HEK293T (cell line): Measurements from ENCODE around the gene SRRM3.

Source experiments
- BHLHE40 ChIP-seq: fragments of 450-650 bp; IDR thresholded peaks from 2 replicates; pipeline ENCODE4 v1.6.1; 2016; ENCODE audit warnings: mild to moderate bottlenecking, moderate library complexity, borderline replicate concordance
- CTBP1 ChIP-seq: fragments of 450-650 bp; IDR thresholded peaks from 2 replicates; pipeline ENCODE4 v1.6.1; 2016; ENCODE audit warnings: borderline replicate concordance
- ELF4 ChIP-seq: fragments of 450-650 bp; IDR thresholded peaks from 2 replicates; pipeline ENCODE4 v1.6.1; 2017; ENCODE audit warnings: antibody characterized with exemption
- FOXA1 ChIP-seq: fragments of 450-650 bp; IDR thresholded peaks from 2 replicates; pipeline ENCODE4 v1.6.1; 2016; ENCODE audit warnings: mild to moderate bottlenecking
- FOXK2 ChIP-seq: fragments of 450-650 bp; IDR thresholded peaks from 2 replicates; pipeline ENCODE4 v1.6.1; 2016; ENCODE audit warnings: mild to moderate bottlenecking
- FOXM1 ChIP-seq: fragments of 450-650 bp; IDR thresholded peaks from 2 replicates; pipeline ENCODE4 v1.6.1; 2017; ENCODE audit warnings: mild to moderate bottlenecking, borderline replicate concordance
- HDGF ChIP-seq: fragments of 450-650 bp; IDR thresholded peaks from 2 replicates; pipeline ENCODE4 v1.6.1; 2017; ENCODE audit warnings: antibody characterized with exemption, borderline replicate concordance
- L3MBTL2 ChIP-seq: fragments of 450-650 bp; conservative IDR thresholded peaks from 2 replicates; pipeline ENCODE4 v1.6.1; 2016; ENCODE audit warnings: mild to moderate bottlenecking
- NFRKB ChIP-seq: fragments of 450-650 bp; IDR thresholded peaks from 2 replicates; pipeline ENCODE4 v1.6.1; 2016; ENCODE audit warnings: mild to moderate bottlenecking, moderate library complexity
- SP1 ChIP-seq: fragments of 450-650 bp; IDR thresholded peaks from 2 replicates; pipeline ENCODE4 v1.6.1; 2017
- SUZ12 ChIP-seq: fragments of 450-650 bp; IDR thresholded peaks from 2 replicates; pipeline ENCODE4 v1.6.1; 2016; ENCODE audit warnings: mild to moderate bottlenecking
- TARDBP ChIP-seq: fragments of 450-650 bp; IDR thresholded peaks from 2 replicates; pipeline ENCODE4 v1.6.1; 2016

GRCh38 chr7:76236224-76236623 is 34.5 kb downstream of the SRRM3 start:
- no peak for TF ChIP-seq HDGF
- TF ChIP-seq FOXA1, result no peak
- no peak for TF ChIP-seq FOXK2
- TF ChIP-seq ELF4, result no peak
- TF ChIP-seq BHLHE40, result no peak
- TF ChIP-seq TARDBP, result no peak
- TF ChIP-seq FOXM1, result no peak
- no peak for TF ChIP-seq SUZ12
- no peak for TF ChIP-seq CTBP1
- TF ChIP-seq SP1, result no peak
- no peak for TF ChIP-seq L3MBTL2
- no peak for TF ChIP-seq NFRKB
